Peyer's patch (tissue), 4 donors: ENCODE results near the gene DNM3. TPM values are rescaled to one million over a fixed set of nuclear protein-coding genes. Genes with fewer than 3 reads are reported as not detected.

Experiments used
- DNase-seq, 3 donors: peaks; one replicate each; pipeline ENCODE4 v3.0.0-alpha.2; 2017 to 2019
- H3K27ac ChIP-seq, 4 donors: fragments of 200-600 bp; sonication (generic); one replicate each; pipeline ENCODE4 v1.5.1; 2016 to 2019
- H3K27me3 ChIP-seq, 2 donors: fragments of 200-600 bp; sonication (generic); one replicate each; pipeline ENCODE4 v1.5.1; 2019
- H3K36me3 ChIP-seq, 3 donors: fragments of 200-600 bp; sonication (generic); one replicate each; pipeline ENCODE4 v1.5.1; 2016 to 2019
- H3K4me1 ChIP-seq, 4 donors: fragments of 200-600 bp; sonication (generic); one replicate each; pipeline ENCODE4 v1.5.1; 2016 to 2019
- H3K4me3 ChIP-seq, 4 donors: fragments of 200-600 bp; sonication (generic); 1 replicate in 3 of 4; 2 replicates in 1 of 4; pipeline ENCODE4 v1.5.1; 2016 to 2019; ENCODE audit warnings: mild to moderate bottlenecking in 1 of 4
- H3K9me3 ChIP-seq, 4 donors: fragments of 200-600 bp; sonication (generic); one replicate each; pipeline ENCODE4 v1.5.1; 2016 to 2019; ENCODE audit warnings: mild to moderate bottlenecking in 1 of 4
- POLR2A ChIP-seq, 2 donors: fragments of 450-650 bp; IDR thresholded peaks; one replicate each; pipeline ENCODE4 v1.5.1; 2017; ENCODE audit warnings: antibody characterized with exemption in 2 of 2, mild to moderate bottlenecking in 2 of 2, moderate library complexity in 2 of 2
- total RNA-seq, 4 donors: library from RNA; depleted of rRNA; stranded (reverse); fragments of >200 nt; gene quantifications; one replicate each; pipeline ENCODE4 v1.1.0, GENCODE V29; 2016
- TF ChIP-seq, protein P1 (sequence below), 6 experiments: fragments of 450-650 bp in 4 of 6; fragments of 200-600 bp in 2 of 6; sonication (generic) in 1 of 6; IDR thresholded peaks; one replicate each; pipeline ENCODE4 v1.5.1; 2017 to 2019; ENCODE audit warnings: antibody characterized with exemption in 6 of 6, mild to moderate bottlenecking in 3 of 6, moderate library complexity in 1 of 6

Gene DNM3
- total RNA-seq, 4 donors from 2014 or later: 1.4 to 11.6 (median 2.0) TPM

DNA sequence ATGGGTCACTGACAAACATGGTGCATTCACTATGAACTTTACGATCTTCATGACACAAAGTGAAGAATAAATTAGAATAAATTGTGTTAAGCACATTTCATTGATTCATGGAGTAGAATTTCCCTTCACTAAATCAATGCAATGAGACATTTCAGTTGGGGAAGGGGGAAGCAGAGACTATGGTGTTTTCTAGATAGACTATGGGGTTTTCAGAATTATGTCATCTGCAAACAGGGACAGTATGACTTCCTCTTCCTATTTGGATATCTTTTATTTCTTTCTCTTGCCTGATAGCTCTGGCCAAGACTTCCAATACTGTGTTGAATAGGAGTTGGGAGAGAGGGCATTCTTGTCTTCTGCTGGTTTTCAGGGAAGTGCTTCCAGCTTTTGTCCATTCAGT lies 499.2 kb downstream of the DNM3 start:
- TF ChIP-seq, protein P1, sequence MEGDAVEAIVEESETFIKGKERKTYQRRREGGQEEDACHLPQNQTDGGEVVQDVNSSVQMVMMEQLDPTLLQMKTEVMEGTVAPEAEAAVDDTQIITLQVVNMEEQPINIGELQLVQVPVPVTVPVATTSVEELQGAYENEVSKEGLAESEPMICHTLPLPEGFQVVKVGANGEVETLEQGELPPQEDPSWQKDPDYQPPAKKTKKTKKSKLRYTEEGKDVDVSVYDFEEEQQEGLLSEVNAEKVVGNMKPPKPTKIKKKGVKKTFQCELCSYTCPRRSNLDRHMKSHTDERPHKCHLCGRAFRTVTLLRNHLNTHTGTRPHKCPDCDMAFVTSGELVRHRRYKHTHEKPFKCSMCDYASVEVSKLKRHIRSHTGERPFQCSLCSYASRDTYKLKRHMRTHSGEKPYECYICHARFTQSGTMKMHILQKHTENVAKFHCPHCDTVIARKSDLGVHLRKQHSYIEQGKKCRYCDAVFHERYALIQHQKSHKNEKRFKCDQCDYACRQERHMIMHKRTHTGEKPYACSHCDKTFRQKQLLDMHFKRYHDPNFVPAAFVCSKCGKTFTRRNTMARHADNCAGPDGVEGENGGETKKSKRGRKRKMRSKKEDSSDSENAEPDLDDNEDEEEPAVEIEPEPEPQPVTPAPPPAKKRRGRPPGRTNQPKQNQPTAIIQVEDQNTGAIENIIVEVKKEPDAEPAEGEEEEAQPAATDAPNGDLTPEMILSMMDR (IDR thresholded peaks at IDR 0.05): no peak
- no peak for TF ChIP-seq POLR2A (IDR thresholded peaks at IDR 0.05)
- Histone ChIP-seq H3K36me3 (no peaks in the 10 kb centered on the region), H3K27me3 (no peaks in the 10 kb centered on the region), H3K27ac (no peak overlapping the region), H3K9me3 (no peaks in the 10 kb centered on the region), H3K4me3 (no peak overlapping the region), H3K4me1 (peaks cover 0 to 8% (median 0%) of the 10 kb centered on the region in 4 donors)
- no peak for DNase-seq

DNA sequence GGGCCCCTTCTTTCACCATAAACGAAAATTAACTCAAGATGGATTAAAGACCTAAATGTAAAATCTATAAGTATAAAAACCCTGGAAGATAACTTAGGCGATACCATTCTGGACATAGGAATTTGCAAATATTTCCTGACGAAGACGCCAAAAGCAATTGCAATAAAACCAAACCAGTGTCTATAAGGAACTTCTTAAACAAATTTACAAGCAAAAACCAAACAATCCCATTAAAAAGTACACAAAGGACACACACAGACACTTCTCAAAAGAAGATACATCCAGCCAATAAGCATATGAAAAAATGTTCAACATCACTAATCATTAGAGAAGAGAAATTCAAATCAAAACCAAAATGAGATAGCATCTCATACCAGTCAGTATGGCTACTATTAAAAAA lies 500.4 kb downstream of the DNM3 start:
- Histone ChIP-seq H3K9me3 (no peaks in the 10 kb centered on the region), H3K27me3 (no peaks in the 10 kb centered on the region), H3K4me1 (peaks cover 0 to 8% (median 0%) of the 10 kb centered on the region in 4 donors), H3K4me3 (no peak overlapping the region), H3K27ac (no peak overlapping the region), H3K36me3 (no peaks in the 10 kb centered on the region)
- no peak for TF ChIP-seq POLR2A (IDR thresholded peaks at IDR 0.05)
- TF ChIP-seq, protein P1 (IDR thresholded peaks at IDR 0.05): no peak
- no peak for DNase-seq

DNA sequence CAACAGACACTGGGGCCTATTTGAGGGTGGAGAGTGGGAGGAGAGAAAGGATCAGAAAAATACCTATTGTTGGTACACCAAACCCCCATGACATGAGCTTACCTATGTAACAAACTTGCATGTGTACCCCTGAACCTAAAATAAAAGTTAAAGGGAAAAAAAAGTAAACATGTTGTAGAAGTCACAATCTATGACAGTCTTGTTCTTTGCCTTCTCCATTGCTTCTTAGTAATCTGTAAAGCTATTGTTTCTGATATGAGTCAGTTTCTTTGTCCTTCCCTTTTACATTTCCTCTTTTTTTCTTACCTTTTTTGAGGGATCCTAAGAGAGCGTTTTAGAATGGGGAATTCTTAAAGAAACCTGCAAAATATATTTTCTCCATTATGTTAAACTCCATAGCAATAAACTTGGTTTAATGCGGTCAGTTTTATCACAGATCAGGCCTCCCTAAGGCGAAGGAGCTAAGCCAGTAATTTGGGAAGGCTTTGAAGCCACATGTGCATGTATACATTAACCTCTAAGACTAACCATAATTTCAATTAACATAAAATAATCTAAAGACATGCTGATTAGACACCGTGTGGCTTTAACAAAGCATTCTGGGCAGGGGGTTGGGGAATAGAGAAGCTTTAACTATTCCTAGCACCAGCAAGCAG lies 501.4 kb downstream of the DNM3 start:
- TF ChIP-seq, protein P1 (IDR thresholded peaks at IDR 0.05): no peak
- TF ChIP-seq POLR2A (IDR thresholded peaks at IDR 0.05): no peak
- DNase-seq: no peak
- Histone ChIP-seq H3K27ac (peak overlapping the region in 2 of 4 donors; percentile 49 to 51), H3K27me3 (no peaks in the 10 kb centered on the region), H3K4me1 (peaks cover 0 to 8% (median 0%) of the 10 kb centered on the region in 4 donors), H3K9me3 (no peaks in the 10 kb centered on the region), H3K4me3 (no peak overlapping the region), H3K36me3 (no peaks in the 10 kb centered on the region)

DNA sequence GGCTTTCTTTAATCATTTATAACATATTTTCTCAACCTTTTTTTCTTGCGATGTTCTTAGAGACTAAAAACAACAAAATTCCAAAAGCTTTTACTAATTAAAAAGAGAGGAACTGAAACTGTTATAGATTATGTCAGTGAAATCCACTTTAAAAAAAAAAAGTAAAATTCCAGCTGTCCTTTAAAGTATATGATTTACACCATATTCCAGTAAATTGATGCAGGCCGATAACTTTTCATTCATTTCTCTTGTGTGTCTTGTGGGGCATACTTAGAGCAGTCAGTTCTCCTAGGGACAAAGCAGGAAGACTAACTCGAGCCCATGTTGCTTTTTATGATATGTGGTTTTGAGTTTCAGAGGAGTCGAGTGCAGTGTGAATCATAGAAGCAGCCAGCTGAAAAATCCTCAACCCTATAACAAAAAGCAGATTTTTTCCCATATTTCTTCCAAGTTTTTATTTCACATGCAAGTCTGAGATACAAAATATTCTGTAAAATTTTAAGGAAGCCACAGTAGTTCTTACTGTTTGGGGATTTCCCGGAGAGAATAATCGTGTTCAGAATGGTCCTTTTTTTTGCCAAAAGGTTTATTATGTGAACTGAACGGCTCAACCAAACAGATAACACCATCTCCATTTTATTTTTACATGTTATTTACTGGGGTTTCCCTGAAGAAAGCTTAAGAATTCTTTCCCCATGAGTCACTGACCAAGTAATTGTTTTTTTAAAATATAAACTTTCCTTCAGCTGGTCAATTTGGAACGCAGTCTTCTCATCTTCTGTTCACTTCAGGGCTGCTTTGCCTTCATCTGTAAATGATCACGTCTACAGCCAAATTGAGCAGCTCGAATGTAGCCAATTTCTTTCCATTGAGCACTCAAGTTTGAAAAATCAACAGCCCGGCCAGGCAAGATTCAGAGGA lies 502.2 kb downstream of the DNM3 start:
- no peak overlapping the region for H3K4me3 ChIP-seq
- no peaks in the 10 kb centered on the region for H3K36me3 ChIP-seq
- peak overlapping the region in 3 of 4 donors; percentile 3 to 49 (median 43) for H3K27ac ChIP-seq
- DNase-seq: no peak
- no peak for TF ChIP-seq POLR2A (IDR thresholded peaks at IDR 0.05)
- TF ChIP-seq, protein P1 (IDR thresholded peaks at IDR 0.05): no peak
- H3K4me1 ChIP-seq: peaks cover 0 to 8% (median 0%) of the 10 kb centered on the region in 4 donors
- no peaks in the 10 kb centered on the region for H3K27me3 ChIP-seq
- H3K9me3 ChIP-seq: no peaks in the 10 kb centered on the region

DNA sequence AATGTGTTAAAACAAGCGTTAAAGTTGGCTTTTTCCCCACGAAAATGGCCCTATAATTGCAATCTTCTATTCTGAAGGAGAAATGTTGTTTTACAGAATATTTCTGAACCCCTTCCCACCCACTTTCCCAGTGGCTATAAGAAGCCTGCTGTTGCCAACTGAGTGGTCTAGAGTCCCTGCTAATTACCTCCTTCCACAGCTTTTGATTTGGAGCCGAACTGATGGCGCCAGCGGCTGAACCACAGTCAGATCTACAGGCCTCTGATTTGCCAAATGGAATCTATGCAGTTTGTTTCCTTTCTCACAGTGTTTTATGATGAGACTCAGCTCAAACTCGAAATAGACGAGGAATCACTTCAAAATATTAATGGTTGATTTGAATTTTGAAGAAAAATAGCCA lies 503.1 kb downstream of the DNM3 start:
- H3K4me1 ChIP-seq: peaks cover 0 to 8% (median 0%) of the 10 kb centered on the region in 4 donors
- no peak overlapping the region for H3K4me3 ChIP-seq
- H3K36me3 ChIP-seq: no peaks in the 10 kb centered on the region
- peak overlapping the region in 3 of 4 donors; percentile 3 to 49 (median 43) for H3K27ac ChIP-seq
- DNase-seq: no peak
- TF ChIP-seq, protein P1 (IDR thresholded peaks at IDR 0.05): no peak
- TF ChIP-seq POLR2A (IDR thresholded peaks at IDR 0.05): no peak
- H3K9me3 ChIP-seq: no peaks in the 10 kb centered on the region
- no peaks in the 10 kb centered on the region for H3K27me3 ChIP-seq
